PC-3 (cell line): Measurements from ENCODE around the gene KCNB1. TPM values are rescaled to one million over a fixed set of nuclear protein-coding genes. Genes with fewer than 3 reads are reported as not detected.

Source experiments
- ATAC-seq: fragments of 200-7000 bp; cut with Tn5 transposase; 2 replicates; pipeline ENCODE4 v1.9.1; 2020; ENCODE audit warnings: mild to moderate bottlenecking, moderate library complexity
- BruUV-seq: library from RNA; stranded (reverse); fragments of 400-500 nt; replicated peaks from 2 replicates; lab custom pipeline; 2021; lab: Mats Ljungman, UMichigan
- CTCF ChIA-PET: fragments of 300-600 bp; sonication (Branson Sonifier 250); formaldehyde crosslinking; loops from one replicate; lab custom pipeline; 2022; ENCODE audit warnings: antibody characterized with exemption; lab: Charles Lee
- POLR2A ChIA-PET: fragments of 300-600 bp; sonication (Branson Sonifier 250); formaldehyde crosslinking; loops from one replicate; lab custom pipeline; 2022; ENCODE audit warnings: antibody characterized with exemption; ENCODE audit not compliant: unreplicated experiment; lab: Charles Lee
- DNase-seq: peaks from one replicate; pipeline ENCODE4 v3.0.0-alpha.2; 2015
- H2AFZ ChIP-seq: fragments of 300-600 bp; sonication (generic); 2 replicates; pipeline ENCODE4 v1.6.0; 2016; ENCODE audit warnings: antibody characterized with exemption, low read length
- H3F3A ChIP-seq: fragments of 300-600 bp; sonication (generic); one replicate; pipeline ENCODE4 v1.6.0; 2017; ENCODE audit warnings: antibody characterized with exemption, low read length, control low read depth, mild to moderate bottlenecking; ENCODE audit not compliant: unreplicated experiment
- H3K27ac ChIP-seq: fragments of 300-600 bp; sonication (generic); 2 replicates; pipeline ENCODE4 v1.5.1; 2016; ENCODE audit warnings: mild to moderate bottlenecking, low read length
- H3K27me3 ChIP-seq: fragments of 300-600 bp; sonication (generic); 2 replicates; pipeline ENCODE4 v1.6.1; 2016; ENCODE audit warnings: low read length, mixed read lengths
- H3K36me3 ChIP-seq: fragments of 300-600 bp; sonication (generic); 2 replicates; pipeline ENCODE4 v1.6.1; 2016; ENCODE audit warnings: low read depth, mixed run types, low read length, mixed read lengths
- H3K4me1 ChIP-seq: fragments of 300-600 bp; sonication (generic); 2 replicates; pipeline ENCODE4 v1.5.1; 2016; ENCODE audit warnings: low read length; ENCODE audit not compliant: insufficient read depth
- H3K4me2 ChIP-seq: fragments of 300-600 bp; sonication (generic); 2 replicates; pipeline ENCODE4 v1.6.0; 2016; ENCODE audit warnings: low read length
- H3K4me3 ChIP-seq: fragments of 300-600 bp; sonication (generic); 2 replicates; pipeline ENCODE4 v1.5.1; 2016; ENCODE audit warnings: mild to moderate bottlenecking, low read length, mixed read lengths
- H3K79me2 ChIP-seq: fragments of 300-600 bp; sonication (generic); 2 replicates; pipeline ENCODE4 v1.6.1; 2017; ENCODE audit warnings: low read length, mixed read lengths
- H3K9ac ChIP-seq: fragments of 300-600 bp; sonication (generic); 2 replicates; pipeline ENCODE4 v1.6.0; 2016; ENCODE audit warnings: mild to moderate bottlenecking, low read length
- H3K9me2 ChIP-seq: fragments of 300-600 bp; sonication (generic); replicated peaks from 2 replicates; pipeline ENCODE4 v1.6.1; 2016; ENCODE audit warnings: mixed run types, low read length, mixed read lengths
- H3K9me3 ChIP-seq: fragments of 300-600 bp; sonication (generic); 2 replicates; pipeline ENCODE4 v1.6.1; 2016; ENCODE audit warnings: low read length, mixed read lengths
- H4K20me1 ChIP-seq: fragments of 300-600 bp; sonication (generic); 2 replicates; pipeline ENCODE4 v1.6.1; 2016; ENCODE audit warnings: low read length, mixed read lengths
- EZH2 ChIP-seq: fragments of 300-600 bp; sonication (generic); IDR thresholded peaks from one replicate; pipeline ENCODE4 v1.6.1; 2017; ENCODE audit warnings: antibody characterized with exemption, mild to moderate bottlenecking, low read length; ENCODE audit not compliant: unreplicated experiment
- EZH2phosphoT487 ChIP-seq: fragments of 300-600 bp; sonication (generic); IDR thresholded peaks from 2 replicates; pipeline ENCODE4 v1.6.1; 2018; ENCODE audit warnings: mild to moderate bottlenecking, antibody characterized with exemption, low read length, borderline replicate concordance
- intact Hi-C: fragments of 100-400 bp; cut with micrococcal nuclease; formaldehyde crosslinking; loops from 2 replicates; pipeline ENCODE4 v1.9.0; 2023
- total RNA-seq: library from RNA; depleted of rRNA; stranded (reverse); fragments of >200 nt; gene quantifications from 2 replicates; pipeline ENCODE4 v1.2.3, GENCODE V29; 2014
- TF ChIP-seq, protein P1 (sequence below): fragments of 300-600 bp; sonication (generic); conservative IDR thresholded peaks from 2 replicates; pipeline ENCODE4 v1.5.1; 2017; ENCODE audit warnings: antibody characterized with exemption, low read depth, mild to moderate bottlenecking, low read length

The KCNB1 gene
- total RNA-seq, 1 experiment from 2014 or later, result 0.04 TPM

DNA sequence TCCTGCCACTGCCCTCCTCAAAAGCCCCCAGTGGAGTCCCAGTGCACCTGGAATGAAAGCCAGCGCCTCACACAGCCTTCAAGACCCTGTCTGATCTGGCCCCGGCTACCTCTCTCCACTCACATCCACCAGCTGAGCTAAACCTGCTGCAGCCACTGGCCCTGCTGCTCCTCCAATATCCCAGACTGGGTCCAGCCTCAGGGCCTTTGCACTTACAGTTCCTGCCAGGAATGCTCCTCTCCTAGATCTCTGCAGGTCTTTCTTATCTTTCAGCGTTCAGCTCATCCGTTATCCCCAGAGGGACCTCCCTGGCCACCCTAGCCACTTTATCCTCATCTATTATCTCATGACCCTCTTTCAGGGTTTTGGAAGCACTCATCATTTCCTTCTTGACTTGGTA, 68.8 kb downstream of the KCNB1 start:
- Histone ChIP-seq H3F3A (no peaks in the 10 kb centered on the region), H3K27me3 (peaks cover 51% of the 10 kb centered on the region), H3K4me1 (no peaks in the 10 kb centered on the region), H3K27ac (no peak overlapping the region), H3K36me3 (no peaks in the 10 kb centered on the region), H3K79me2 (no peaks in the 10 kb centered on the region), H4K20me1 (no peaks in the 10 kb centered on the region), H3K9me2 (no peaks in the 10 kb centered on the region), H3K9ac (no peak overlapping the region), H2AFZ (no peak overlapping the region), H3K4me3 (no peak overlapping the region), H3K9me3 (no peaks in the 10 kb centered on the region), H3K4me2 (no peak overlapping the region)
- no peak for ATAC-seq
- intact Hi-C loops, result no loop called here
- no TSS peak for BruUV-seq
- TF ChIP-seq EZH2 (no peak), EZH2phosphoT487 (no peak)
- TF ChIP-seq, protein P1, sequence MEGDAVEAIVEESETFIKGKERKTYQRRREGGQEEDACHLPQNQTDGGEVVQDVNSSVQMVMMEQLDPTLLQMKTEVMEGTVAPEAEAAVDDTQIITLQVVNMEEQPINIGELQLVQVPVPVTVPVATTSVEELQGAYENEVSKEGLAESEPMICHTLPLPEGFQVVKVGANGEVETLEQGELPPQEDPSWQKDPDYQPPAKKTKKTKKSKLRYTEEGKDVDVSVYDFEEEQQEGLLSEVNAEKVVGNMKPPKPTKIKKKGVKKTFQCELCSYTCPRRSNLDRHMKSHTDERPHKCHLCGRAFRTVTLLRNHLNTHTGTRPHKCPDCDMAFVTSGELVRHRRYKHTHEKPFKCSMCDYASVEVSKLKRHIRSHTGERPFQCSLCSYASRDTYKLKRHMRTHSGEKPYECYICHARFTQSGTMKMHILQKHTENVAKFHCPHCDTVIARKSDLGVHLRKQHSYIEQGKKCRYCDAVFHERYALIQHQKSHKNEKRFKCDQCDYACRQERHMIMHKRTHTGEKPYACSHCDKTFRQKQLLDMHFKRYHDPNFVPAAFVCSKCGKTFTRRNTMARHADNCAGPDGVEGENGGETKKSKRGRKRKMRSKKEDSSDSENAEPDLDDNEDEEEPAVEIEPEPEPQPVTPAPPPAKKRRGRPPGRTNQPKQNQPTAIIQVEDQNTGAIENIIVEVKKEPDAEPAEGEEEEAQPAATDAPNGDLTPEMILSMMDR, result no peak
- ChIA-PET POLR2A (interaction anchor here (0.6 kb wide), 1 partner anchor 48 kb away, joined by 3 read pairs; no protein-coding TSS in a partner anchor), CTCF (no interaction called here)
- DNase-seq, result no peak

- TF ChIP-seq EZH2 (no peak), EZH2phosphoT487 (no peak)
- TF ChIP-seq, protein P1, result no peak
- Histone ChIP-seq H3K79me2 (no peaks in the 10 kb centered on the region), H3F3A (no peaks in the 10 kb centered on the region), H3K9ac (no peak overlapping the region), H3K4me1 (no peaks in the 10 kb centered on the region), H3K36me3 (no peaks in the 10 kb centered on the region), H3K9me2 (no peaks in the 10 kb centered on the region), H3K4me3 (no peak overlapping the region), H3K4me2 (no peak overlapping the region), H4K20me1 (no peaks in the 10 kb centered on the region), H2AFZ (no peak overlapping the region), H3K27ac (no peak overlapping the region), H3K9me3 (no peaks in the 10 kb centered on the region), H3K27me3 (peaks cover 51% of the 10 kb centered on the region)
- ChIA-PET CTCF (no interaction called here), POLR2A (no interaction called here)
- intact Hi-C loops, result no loop called here
- ATAC-seq (no peak), DNase-seq (no peak)
- no TSS peak for BruUV-seq
Measured at GRCh38 chr20:49412953-49413352, 69.5 kb downstream of the KCNB1 start.

DNA sequence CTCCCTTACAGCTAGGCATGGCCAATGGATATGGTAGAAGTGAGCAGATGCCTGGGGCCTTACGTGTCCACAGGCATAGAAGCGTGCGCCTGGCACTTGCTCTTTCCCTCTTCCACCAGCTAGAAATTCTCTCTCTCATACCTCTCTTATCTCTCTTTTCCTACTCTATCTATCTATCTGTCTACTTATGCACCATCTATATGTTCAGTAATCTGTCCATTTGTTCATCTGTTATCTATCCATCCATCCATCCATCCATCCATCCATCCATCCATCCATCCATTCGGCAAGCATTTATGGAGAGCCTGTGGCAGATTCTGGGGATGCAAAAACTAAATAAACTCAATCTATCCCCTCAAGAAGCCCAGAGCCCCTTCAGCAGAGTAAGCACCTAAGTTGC, 70.2 kb downstream of the KCNB1 start:
- Histone ChIP-seq H2AFZ (no peak overlapping the region), H3K36me3 (no peaks in the 10 kb centered on the region), H3K9me3 (no peaks in the 10 kb centered on the region), H3K4me1 (no peaks in the 10 kb centered on the region), H3K27me3 (peaks cover 51% of the 10 kb centered on the region), H3K27ac (no peak overlapping the region), H3K79me2 (no peaks in the 10 kb centered on the region), H3K4me2 (no peak overlapping the region), H3F3A (no peaks in the 10 kb centered on the region), H3K9me2 (no peaks in the 10 kb centered on the region), H4K20me1 (no peaks in the 10 kb centered on the region), H3K9ac (no peak overlapping the region), H3K4me3 (no peak overlapping the region)
- DNase-seq (no peak), ATAC-seq (no peak)
- intact Hi-C loops, result no loop called here
- no TSS peak for BruUV-seq
- TF ChIP-seq EZH2phosphoT487 (no peak), EZH2 (no peak)
- TF ChIP-seq, protein P1, result no peak
- CTCF ChIA-PET, result no interaction called here
- POLR2A ChIA-PET, result no interaction called here
